Sigmoid colon (tissue), 7 donors: ENCODE measurements around the gene CIC. TPM values are rescaled to one million over a fixed set of nuclear protein-coding genes. Genes with fewer than 3 reads are reported as not detected.
A peak's percentile ranks its signal among the peaks of the same experiment; 100 is the strongest.

ENCODE experiments used
- DNase-seq: peaks from one replicate; pipeline ENCODE4 v3.0.0-alpha.2; 2019
- H3K27ac ChIP-seq, 4 donors: fragments of 200-600 bp; sonication (generic); one replicate each; pipeline ENCODE4 v1.5.1; 2016 to 2019; ENCODE audit warnings: mild to moderate bottlenecking in 1 of 4
- H3K27me3 ChIP-seq, 3 donors: fragments of 200-600 bp; sonication (generic); one replicate each; pipeline ENCODE4 v1.5.1; 2019; ENCODE audit warnings: mild to moderate bottlenecking in 1 of 3
- H3K36me3 ChIP-seq, 4 donors: fragments of 200-600 bp; sonication (generic); one replicate each; pipeline ENCODE4 v1.5.1; 2016 to 2019
- H3K4me1 ChIP-seq, 4 donors: fragments of 200-600 bp; sonication (generic); one replicate each; pipeline ENCODE4 v1.5.1; 2017 to 2019
- H3K4me3 ChIP-seq, 4 donors: fragments of 200-600 bp; sonication (generic); one replicate each; pipeline ENCODE4 v1.5.1; 2017 to 2019; ENCODE audit warnings: mild to moderate bottlenecking in 2 of 4, moderate library complexity in 1 of 4
- H3K9me3 ChIP-seq, 4 donors: fragments of 200-600 bp in 3 of 4; sonication (generic) in 3 of 4; one replicate each; pipeline versions ENCODE4 v1.5.1 to v1.6.1; 2013 to 2019
- CTCF ChIP-seq, 4 experiments: fragments of 450-650 bp in 3 of 4; fragments of 200-600 bp in 1 of 4; IDR thresholded peaks; one replicate each; pipeline ENCODE4 v1.5.1; 2016 to 2019; ENCODE audit warnings: antibody characterized with exemption in 4 of 4, mild to moderate bottlenecking in 3 of 4, moderate library complexity in 2 of 4
- EP300 ChIP-seq, 4 donors: sonication (generic); formaldehyde crosslinking; IDR thresholded peaks; one replicate each; pipeline ENCODE4 v1.6.1; 2017; ENCODE audit warnings: antibody characterized with exemption in 4 of 4
- POLR2A ChIP-seq, 2 donors: fragments of 450-650 bp; IDR thresholded peaks; one replicate each; pipeline ENCODE4 v1.6.1; 2016; ENCODE audit warnings: antibody characterized with exemption in 2 of 2, mild to moderate bottlenecking in 2 of 2, moderate library complexity in 2 of 2
- POLR2AphosphoS5 ChIP-seq, 4 donors: sonication (generic); formaldehyde crosslinking; IDR thresholded peaks; one replicate each; pipeline ENCODE4 v1.6.1; 2017; ENCODE audit warnings: antibody characterized with exemption in 4 of 4
- WGBS, 2 donors: extraction: QIAGEN DNeasy Blood & Tissue Kit; methylation state at CpG; one replicate each; pipeline ENCODE4 v1.1.7; 2013; 5-methylcytosine and 5-hydroxymethylcytosine counted together
- intact Hi-C: fragments of 100-400 bp; cut with DNase I; formaldehyde crosslinking; loops from one replicate; pipeline ENCODE4 v1.15.1; 2023
- polyA plus RNA-seq, 3 donors: library from polyadenylated mRNA; stranded (reverse); fragments of 200-250 nt; gene quantifications; one replicate each; pipeline ENCODE4 v1.2.3, GENCODE V29; 2013
- total RNA-seq, 4 donors: library from RNA; depleted of rRNA; stranded (reverse); fragments of >200 nt; gene quantifications; one replicate each; pipeline ENCODE4 v1.1.0, GENCODE V29; 2016
- donor health status: healthy with polysubstance abuse.
- donor health status: Bipolar disorder and iron deficiency.
- donor health status: healthy.

CIC gene
- total and polyA plus RNA-seq, 7 donors: 8.4 to 42.1 (median 20.0) TPM

DNA sequence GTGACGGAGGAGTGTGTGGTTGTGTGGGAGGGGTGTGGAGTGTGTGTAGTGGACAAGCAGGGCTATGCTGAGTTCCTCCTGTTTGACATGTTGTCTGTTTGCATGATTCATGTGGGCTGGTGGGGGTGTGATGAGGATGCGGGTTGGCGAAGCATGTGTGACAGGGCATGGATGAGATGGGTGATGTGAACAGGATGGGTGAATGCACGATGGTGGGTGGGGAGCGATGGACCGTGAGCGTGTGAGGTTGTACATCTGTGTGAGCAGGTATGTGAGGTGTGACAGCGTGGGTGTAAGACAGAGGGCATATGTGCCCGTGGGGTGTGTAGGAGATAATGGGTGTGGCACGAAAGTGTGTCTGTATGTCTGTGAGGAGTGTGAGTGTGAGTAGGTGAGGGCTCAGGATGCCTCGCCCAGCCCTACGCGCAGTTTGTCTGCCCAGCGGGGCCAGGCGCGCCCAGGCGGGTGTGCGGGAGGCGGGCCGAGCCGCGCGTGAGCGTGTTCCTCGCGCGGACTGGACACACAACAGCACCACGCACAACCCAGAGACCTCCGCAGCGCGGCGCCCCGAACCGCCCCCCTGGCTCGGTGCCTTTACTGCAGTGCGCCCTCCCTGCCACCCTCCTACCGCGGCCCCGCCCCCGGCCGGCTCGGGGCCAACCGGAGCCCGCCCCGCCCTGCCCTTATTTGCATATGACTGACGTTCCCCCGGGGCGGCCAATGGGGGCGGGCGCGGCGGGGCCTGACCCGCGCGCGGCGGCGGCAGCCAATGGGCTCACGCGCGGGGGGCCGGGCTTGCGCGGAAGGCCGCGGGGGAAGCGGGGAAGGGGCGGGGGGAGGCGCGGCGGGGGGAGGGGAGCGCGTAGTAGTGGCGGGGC, 14.4 kb downstream of the CIC start:
- intact Hi-C loops: loop anchor here (2.0 kb wide), 1 partner anchor 63 kb away; the partner anchor contains the start of gene ZNF526
- TF ChIP-seq POLR2AphosphoS5 (IDR thresholded peaks at IDR 0.05) (peak; percentile 81 to 90 (median 88)), EP300 (IDR thresholded peaks at IDR 0.05) (no peak), CTCF (IDR thresholded peaks at IDR 0.05) (no peak), POLR2A (IDR thresholded peaks at IDR 0.05) (peak; percentile 57 to 69)
- 1 to 2% methylated on average over 73 to 74 of the region's 74 CpGs for WGBS, 2 donors
- peak; percentile 99 for DNase-seq
- H3K27ac ChIP-seq: peak overlapping the region; percentile 94 to 99 (median 96)
- H3K27me3 ChIP-seq: no peaks in the 10 kb centered on the region
- no peaks in the 10 kb centered on the region for H3K9me3 ChIP-seq
- H3K4me1 ChIP-seq: peaks cover 0 to 74% (median 65%) of the 10 kb centered on the region in 4 donors
- H3K4me3 ChIP-seq: peak overlapping the region; percentile 18 to 76 (median 70)
- peaks cover 0 to 18% (median 14%) of the 10 kb centered on the region in 4 donors for H3K36me3 ChIP-seq

DNA sequence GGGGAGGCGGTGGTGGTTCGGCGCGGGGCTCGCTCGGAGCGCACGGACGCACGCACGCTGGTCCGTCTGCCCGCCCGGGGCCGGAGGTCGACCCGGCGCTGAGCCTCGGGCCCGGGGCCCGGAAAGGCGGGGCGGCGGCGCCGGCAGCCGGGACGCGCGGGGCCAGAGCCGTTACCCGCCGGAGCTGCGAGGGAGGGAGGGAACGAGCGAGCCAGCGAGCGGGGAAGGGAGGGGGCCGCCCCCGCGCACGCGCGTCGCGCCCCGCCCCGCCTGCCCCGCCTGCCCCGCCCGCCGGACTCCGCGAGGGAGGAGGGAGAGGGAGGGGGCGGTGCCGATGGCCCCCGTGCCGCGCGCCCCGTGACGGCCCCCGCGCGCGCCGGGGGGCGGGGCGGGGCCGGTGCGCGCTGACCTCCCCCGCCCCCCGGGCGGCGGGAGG, 15.0 kb downstream of the CIC start:
- H3K27me3 ChIP-seq: no peaks in the 10 kb centered on the region
- no peaks in the 10 kb centered on the region for H3K9me3 ChIP-seq
- no peak for TF ChIP-seq POLR2A (IDR thresholded peaks at IDR 0.05)
- no peak for TF ChIP-seq POLR2AphosphoS5 (IDR thresholded peaks at IDR 0.05)
- no peak for TF ChIP-seq EP300 (IDR thresholded peaks at IDR 0.05)
- TF ChIP-seq CTCF (IDR thresholded peaks at IDR 0.05): no peak
- intact Hi-C loops: loop anchor here (2.0 kb wide), 1 partner anchor 63 kb away; the partner anchor contains the start of gene ZNF526
- 1% methylated on average over 70 to 76 of the region's 76 CpGs for WGBS, 2 donors
- peak overlapping the region in 3 of 4 donors; percentile 66 to 76 (median 74) for H3K4me3 ChIP-seq
- H3K27ac ChIP-seq: peak overlapping the region; percentile 94 to 99 (median 96)
- peaks cover 0 to 67% (median 58%) of the 10 kb centered on the region in 4 donors for H3K4me1 ChIP-seq
- peak; percentile 94 for DNase-seq
- H3K36me3 ChIP-seq: peaks cover 5 to 24% (median 20%) of the 10 kb centered on the region in 4 donors

DNA sequence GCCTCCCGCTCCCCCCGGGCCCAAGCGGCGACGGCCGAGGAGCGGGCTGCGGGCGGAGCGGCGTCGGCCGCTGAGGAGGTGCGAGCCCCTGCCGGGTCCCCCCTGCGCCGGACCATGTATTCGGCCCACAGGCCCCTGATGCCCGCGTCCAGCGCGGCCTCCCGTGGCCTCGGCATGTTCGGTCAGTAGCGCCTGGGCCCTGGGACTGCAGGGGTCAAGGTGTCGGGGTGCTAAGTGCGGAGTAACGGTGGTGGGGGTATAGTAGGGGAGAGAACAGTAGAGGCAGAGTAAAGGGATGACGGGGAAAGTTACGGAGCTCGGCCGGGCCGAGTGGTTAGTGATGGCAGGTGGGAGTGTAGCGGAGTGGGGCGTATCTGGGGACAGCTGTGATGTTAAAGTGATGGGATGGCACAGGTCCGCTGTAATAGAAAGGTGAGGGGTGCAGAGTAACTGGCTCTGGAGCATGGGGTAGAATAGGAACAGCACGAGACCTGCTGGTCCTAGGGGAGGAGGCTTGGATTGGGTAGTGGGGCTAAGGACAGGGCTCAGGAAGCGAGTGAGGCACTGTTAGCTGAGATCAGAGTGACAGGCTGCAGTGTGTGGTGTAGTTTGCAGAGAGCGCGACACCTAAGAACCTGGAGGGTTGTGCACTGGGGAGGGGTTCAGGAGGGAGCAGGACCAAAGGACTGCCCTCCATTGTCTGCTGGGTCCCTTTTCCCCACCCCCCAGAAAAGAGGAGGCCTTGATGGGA, 15.7 kb downstream of the CIC start:
- Histone ChIP-seq H3K9me3 (no peaks in the 10 kb centered on the region), H3K4me1 (peaks cover 0 to 60% (median 51%) of the 10 kb centered on the region in 4 donors), H3K4me3 (peak overlapping the region; percentile 57 to 76 (median 70)), H3K27ac (peak overlapping the region; percentile 84 to 94 (median 92)), H3K27me3 (no peaks in the 10 kb centered on the region), H3K36me3 (peaks cover 5 to 31% (median 27%) of the 10 kb centered on the region in 4 donors)
- 4 to 7% methylated on average over 41 of the region's 41 CpGs for WGBS, 2 donors
- intact Hi-C loops: loop anchor here (2.0 kb wide), 1 partner anchor 64 kb away; the partner anchor contains the start of gene ZNF526
- TF ChIP-seq EP300 (IDR thresholded peaks at IDR 0.05) (no peak), POLR2AphosphoS5 (IDR thresholded peaks at IDR 0.05) (no peak), POLR2A (IDR thresholded peaks at IDR 0.05) (no peak), CTCF (IDR thresholded peaks at IDR 0.05) (no peak)
- DNase-seq: peak; percentile 79

DNA sequence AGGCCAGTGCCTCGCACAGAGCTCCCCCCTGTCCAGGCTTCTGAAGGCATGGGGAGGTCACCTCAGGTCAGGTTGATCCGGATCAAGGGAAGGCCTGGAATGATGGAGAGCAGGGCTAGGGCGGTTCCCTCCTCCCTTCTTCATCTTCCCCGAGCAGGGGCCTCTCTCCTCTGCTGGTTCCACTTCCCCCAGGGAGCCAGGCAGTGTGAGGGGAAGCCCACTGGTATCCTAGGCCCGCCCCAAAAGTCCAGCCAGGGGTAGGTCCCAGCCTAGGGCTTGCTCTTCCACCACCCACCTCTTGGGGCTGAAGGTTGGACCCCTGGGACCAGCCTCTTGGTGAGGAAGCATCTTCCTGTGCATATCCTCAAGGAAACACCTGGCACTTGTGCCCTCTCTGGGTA, 16.5 kb downstream of the CIC start:
- no peak for TF ChIP-seq POLR2AphosphoS5 (IDR thresholded peaks at IDR 0.05)
- no peak for TF ChIP-seq POLR2A (IDR thresholded peaks at IDR 0.05)
- TF ChIP-seq CTCF (IDR thresholded peaks at IDR 0.05): no peak
- no peak for TF ChIP-seq EP300 (IDR thresholded peaks at IDR 0.05)
- peaks cover 10 to 39% (median 35%) of the 10 kb centered on the region in 4 donors for H3K36me3 ChIP-seq
- WGBS, 2 donors: 44 to 68% methylated on average over 5 of the region's 5 CpGs
- peak overlapping the region; percentile 57 to 76 (median 70) for H3K4me3 ChIP-seq
- no peaks in the 10 kb centered on the region for H3K27me3 ChIP-seq
- DNase-seq: peak; percentile 69
- H3K9me3 ChIP-seq: no peaks in the 10 kb centered on the region
- peak overlapping the region; percentile 84 to 94 (median 92) for H3K27ac ChIP-seq
- intact Hi-C loops: loop anchor here (2.0 kb wide), 1 partner anchor 65 kb away; the partner anchor contains the start of gene ZNF526
- H3K4me1 ChIP-seq: peaks cover 0 to 54% (median 50%) of the 10 kb centered on the region in 4 donors
